Measurements from ENCODE around the gene FZD1. TPM values are rescaled to one million over a fixed set of nuclear protein-coding genes. Genes with fewer than 3 reads are reported as not detected.

Gene FZD1
- total and polyA plus RNA-seq, 2 of the 13 experiments (the other 11 are each of a cell fraction or from before 2014, with no cell fraction given): 0.22 to 0.80 TPM

DNA sequence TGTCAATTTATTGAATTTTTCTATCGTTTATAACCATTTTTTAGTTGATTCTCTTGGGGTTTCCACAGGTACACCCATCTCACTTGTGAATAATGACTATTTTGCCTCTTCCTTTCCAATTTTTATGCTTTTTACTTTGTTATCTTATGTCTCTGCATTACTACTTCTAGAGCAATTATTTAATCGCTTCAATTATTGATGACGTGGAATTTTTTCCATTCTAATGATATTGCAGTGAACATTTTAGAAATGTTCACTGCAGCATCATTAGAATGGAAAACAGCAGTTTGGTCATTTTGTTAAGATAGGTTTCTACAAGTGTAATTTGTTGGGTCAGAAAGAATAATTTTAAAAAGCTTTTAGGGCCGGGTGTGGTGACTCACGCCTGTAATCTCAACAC, 27.1 kb downstream of the FZD1 start:
- Histone ChIP-seq H3K36me3 (replicated peaks in 1 of 2; ENCODE audit: control insufficient read depth in 1 of 2, insufficient read depth in 2 of 2, low read length in 2 of 2) (no peaks in the 10 kb centered on the region), H3K27ac (ENCODE audit: extremely low read length, insufficient read depth, low read length) (no peak overlapping the region), H3K9ac (ENCODE audit: insufficient read depth, low read depth, low read length) (no peak overlapping the region), H3K27me3 (ENCODE audit: control insufficient read depth in 1 of 2, insufficient read depth in 2 of 2, low read length in 2 of 2) (no peaks in the 10 kb centered on the region), H3K4me1 (ENCODE audit: insufficient read depth, low read length) (no peaks in the 10 kb centered on the region), H4K20me1 (ENCODE audit: insufficient read depth, low read length) (no peaks in the 10 kb centered on the region), H3K9me3 (ENCODE audit: low read length) (no peaks in the 10 kb centered on the region), H2AFZ (ENCODE audit: low read length) (no peak overlapping the region), H3K79me2 (ENCODE audit: insufficient read depth, low read length) (no peaks in the 10 kb centered on the region), H3K4me3 (replicated peaks in 1 of 3; ENCODE audit: insufficient read depth in 1 of 3, low read depth in 2 of 3, low read length in 3 of 3) (no peak overlapping the region), H3K4me2 (ENCODE audit: low read depth, low read length) (no peak overlapping the region)
- ChIA-PET POLR2A (no interaction called here), CTCF (ENCODE audit: low intra/inter-chr PET ratio, low total read pairs) (no interaction called here)
- ATAC-seq (no peak), FAIRE-seq (no peak), DNase-seq (ENCODE audit: low spot score) (no peak)
- in situ Hi-C loops (cut with HindIII; ENCODE audit: extremely low pct_ligation_motif_present, low pct_unique_long_range_greater_than_20kb) (no loop called here), intact Hi-C loops (cut with micrococcal nuclease; ENCODE audit: unreplicated experiment) (no loop called here)
- TF ChIP-seq CREB1 (IDR thresholded peaks at IDR 0.05) (peak; percentile 65), CREB1 (CRISPR knock-in tag; IDR thresholded peaks at IDR 0.05) (no peak), MAFF (IDR thresholded peaks at IDR 0.05; ENCODE audit: low read depth, low read length) (peak; percentile 59; the same call in 1 of the 2 replicates), MAFK (conservative IDR thresholded peaks at IDR 0.05 in 1 of 2, IDR thresholded peaks at IDR 0.05 in 1 of 2; ENCODE audit: low read length in 2 of 2) (peak; percentile 60 to 62), SNAPC2 (CRISPR knock-in tag; IDR thresholded peaks at IDR 0.05) (no peak)
- 11% methylated on average over 5 of the region's 5 CpGs for WGBS (ENCODE audit: low lambda C conversion rate)
- no TSS peak for BruUV-seq (replicated peaks)

DNA sequence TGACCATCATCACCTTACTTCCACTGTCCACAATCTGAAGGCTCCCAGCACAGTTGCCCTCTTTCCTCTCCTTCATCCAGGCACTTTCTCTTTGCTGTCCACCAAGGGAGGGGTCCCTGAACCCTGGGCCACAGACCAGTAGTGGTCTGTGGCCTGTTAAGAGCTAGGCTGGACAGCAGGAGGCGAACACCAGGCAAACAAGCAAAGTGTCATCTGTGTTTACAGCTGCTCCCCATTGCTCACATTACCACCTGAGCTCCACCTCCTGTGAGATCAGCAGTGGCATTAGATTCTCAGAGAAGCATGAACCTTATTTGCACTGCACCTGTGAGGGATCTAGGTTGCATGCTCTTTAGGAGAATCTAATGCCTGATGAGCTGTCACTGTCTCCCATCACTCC, 27.7 kb downstream of the FZD1 start:
- BruUV-seq (replicated peaks): no TSS peak
- no peak overlapping the region for H3K27ac ChIP-seq (ENCODE audit: extremely low read length, insufficient read depth, low read length)
- H3K4me3 ChIP-seq (replicated peaks in 1 of 3; ENCODE audit: insufficient read depth in 1 of 3, low read depth in 2 of 3, low read length in 3 of 3): no peak overlapping the region
- no peak for TF ChIP-seq PRPF4 (IDR thresholded peaks at IDR 0.05; ENCODE audit: low read depth, low read length, poor library complexity, severe bottlenecking)
- no peak for TF ChIP-seq SCMH1 (CRISPR knock-in tag; IDR thresholded peaks at IDR 0.05; ENCODE audit: borderline replicate concordance)
- no peak for TF ChIP-seq RBM22 (optimal IDR thresholded peaks at IDR 0.05; ENCODE audit: low read length)
- TF ChIP-seq AHR (CRISPR knock-in tag; IDR thresholded peaks at IDR 0.05): no peak
- TF ChIP-seq IKZF4 (CRISPR knock-in tag; IDR thresholded peaks at IDR 0.05; ENCODE audit: borderline replicate concordance, low read depth, not compliant biosample characterization): no peak
- TF ChIP-seq ZNF569 (CRISPR knock-in tag; IDR thresholded peaks at IDR 0.05; ENCODE audit: borderline replicate concordance): no peak
- TF ChIP-seq POLR2A (IDR thresholded peaks at IDR 0.05; ENCODE audit: insufficient read depth in 1 of 2, low read depth in 2 of 2, low read length in 2 of 2): no peak
- TF ChIP-seq HHEX (CRISPR knock-in tag; IDR thresholded peaks at IDR 0.05): no peak
- TF ChIP-seq SNAI1 (CRISPR knock-in tag; IDR thresholded peaks at IDR 0.05; ENCODE audit: borderline replicate concordance): no peak
- TF ChIP-seq PAF1 (CRISPR knock-in tag; IDR thresholded peaks at IDR 0.05): no peak
- no peak for TF ChIP-seq ERF (CRISPR knock-in tag; IDR thresholded peaks at IDR 0.05)
- TF ChIP-seq NPAS2 (CRISPR knock-in tag; IDR thresholded peaks at IDR 0.05; ENCODE audit: borderline replicate concordance): no peak
- no peaks in the 10 kb centered on the region for H3K9me3 ChIP-seq (ENCODE audit: low read length)
- ChIA-PET CTCF (ENCODE audit: low intra/inter-chr PET ratio, low total read pairs) (no interaction called here), POLR2A (no interaction called here)
- no peak overlapping the region for H2AFZ ChIP-seq (ENCODE audit: low read length)
- no peaks in the 10 kb centered on the region for H4K20me1 ChIP-seq (ENCODE audit: insufficient read depth, low read length)
- no peak overlapping the region for H3K4me2 ChIP-seq (ENCODE audit: low read depth, low read length)
- FAIRE-seq (no peak), DNase-seq (ENCODE audit: low spot score) (no peak), ATAC-seq (peak; percentile 53; the same call in 2 of the 3 replicates)
- intact Hi-C loops (cut with micrococcal nuclease; ENCODE audit: unreplicated experiment) (no loop called here), in situ Hi-C loops (cut with HindIII; ENCODE audit: extremely low pct_ligation_motif_present, low pct_unique_long_range_greater_than_20kb) (no loop called here)
- H3K79me2 ChIP-seq (ENCODE audit: insufficient read depth, low read length): no peaks in the 10 kb centered on the region
- no peaks in the 10 kb centered on the region for H3K4me1 ChIP-seq (ENCODE audit: insufficient read depth, low read length)
- H3K9ac ChIP-seq (ENCODE audit: insufficient read depth, low read depth, low read length): no peak overlapping the region
- H3K36me3 ChIP-seq (replicated peaks in 1 of 2; ENCODE audit: control insufficient read depth in 1 of 2, insufficient read depth in 2 of 2, low read length in 2 of 2): no peaks in the 10 kb centered on the region
- WGBS (ENCODE audit: low lambda C conversion rate): 0% methylated on average over 1 of the region's 1 CpG
- no peaks in the 10 kb centered on the region for H3K27me3 ChIP-seq (ENCODE audit: control insufficient read depth in 1 of 2, insufficient read depth in 2 of 2, low read length in 2 of 2)
